Measurements from ENCODE around the gene GABBR1.

GABBR1 gene

GRCh38 chr6:29619578-29620160 lies 13.3 kb downstream of the GABBR1 start:
- no peak overlapping the region for H3K4me3 ChIP-seq (ENCODE audit: low read length)
- TF ChIP-seq, protein P1, sequence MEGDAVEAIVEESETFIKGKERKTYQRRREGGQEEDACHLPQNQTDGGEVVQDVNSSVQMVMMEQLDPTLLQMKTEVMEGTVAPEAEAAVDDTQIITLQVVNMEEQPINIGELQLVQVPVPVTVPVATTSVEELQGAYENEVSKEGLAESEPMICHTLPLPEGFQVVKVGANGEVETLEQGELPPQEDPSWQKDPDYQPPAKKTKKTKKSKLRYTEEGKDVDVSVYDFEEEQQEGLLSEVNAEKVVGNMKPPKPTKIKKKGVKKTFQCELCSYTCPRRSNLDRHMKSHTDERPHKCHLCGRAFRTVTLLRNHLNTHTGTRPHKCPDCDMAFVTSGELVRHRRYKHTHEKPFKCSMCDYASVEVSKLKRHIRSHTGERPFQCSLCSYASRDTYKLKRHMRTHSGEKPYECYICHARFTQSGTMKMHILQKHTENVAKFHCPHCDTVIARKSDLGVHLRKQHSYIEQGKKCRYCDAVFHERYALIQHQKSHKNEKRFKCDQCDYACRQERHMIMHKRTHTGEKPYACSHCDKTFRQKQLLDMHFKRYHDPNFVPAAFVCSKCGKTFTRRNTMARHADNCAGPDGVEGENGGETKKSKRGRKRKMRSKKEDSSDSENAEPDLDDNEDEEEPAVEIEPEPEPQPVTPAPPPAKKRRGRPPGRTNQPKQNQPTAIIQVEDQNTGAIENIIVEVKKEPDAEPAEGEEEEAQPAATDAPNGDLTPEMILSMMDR (conservative IDR thresholded peaks at IDR 0.05; ENCODE audit: low read length): no peak
- DNase-seq (ENCODE audit: low read depth): no peak

DNA sequence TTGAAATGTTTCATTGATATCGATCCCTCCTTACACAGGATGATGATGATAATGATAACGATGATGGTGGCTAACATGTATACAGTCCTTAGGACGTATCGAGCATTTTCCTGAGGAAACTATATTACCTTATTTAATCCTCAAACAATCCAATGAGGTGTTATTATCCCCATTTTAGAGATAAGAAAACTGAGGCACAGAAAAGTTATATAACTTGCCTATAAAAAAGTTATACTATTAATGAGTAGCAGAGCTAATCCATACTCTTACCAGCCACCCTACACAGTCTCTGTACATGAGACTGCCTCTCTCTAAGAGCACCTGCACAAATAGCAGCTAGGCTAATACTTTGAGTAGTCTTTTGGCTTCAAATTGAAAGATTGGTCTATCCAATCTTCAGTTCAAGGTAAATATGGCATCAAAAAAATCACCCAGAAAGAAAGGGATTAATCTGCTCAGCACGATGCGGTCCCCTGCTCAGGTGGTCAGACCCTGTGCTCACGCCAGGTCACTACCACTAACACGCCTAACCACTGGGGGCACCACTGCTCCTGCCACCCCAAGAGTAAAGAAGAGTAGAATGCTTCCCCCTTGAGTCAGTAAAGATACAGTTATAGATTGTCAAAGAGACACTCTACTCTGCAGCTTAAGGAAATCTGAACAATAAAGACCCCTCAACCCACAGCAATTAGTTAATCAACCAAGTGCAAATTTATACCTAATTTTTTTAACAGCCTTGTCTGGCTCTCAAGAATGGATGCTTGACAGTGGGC lies 15.0 kb downstream of the GABBR1 start:
- no peak for DNase-seq (ENCODE audit: low read depth)
- H3K4me3 ChIP-seq (ENCODE audit: low read length): no peak overlapping the region
- TF ChIP-seq, protein P1 (conservative IDR thresholded peaks at IDR 0.05; ENCODE audit: low read length): no peak

- TF ChIP-seq, protein P1 (conservative IDR thresholded peaks at IDR 0.05; ENCODE audit: low read length): no peak
- H3K4me3 ChIP-seq (ENCODE audit: low read length): no peak overlapping the region
- DNase-seq (ENCODE audit: low read depth): no peak
These were observed 21.6 kb downstream of the GABBR1 start for GRCh38 chr6:29611426-29611825.

- TF ChIP-seq, protein P1 (conservative IDR thresholded peaks at IDR 0.05; ENCODE audit: low read length): no peak
- H3K4me3 ChIP-seq (ENCODE audit: low read length): no peak overlapping the region
- DNase-seq (ENCODE audit: low read depth): no peak
These were observed 22.4 kb downstream of the GABBR1 start for GRCh38 chr6:29610540-29610939.

- TF ChIP-seq, protein P1 (conservative IDR thresholded peaks at IDR 0.05; ENCODE audit: low read length): no peak
- no peak overlapping the region for H3K4me3 ChIP-seq (ENCODE audit: low read length)
- no peak for DNase-seq (ENCODE audit: low read depth)
These were observed 24.9 kb downstream of the GABBR1 start for GRCh38 chr6:29608131-29608530.

DNA sequence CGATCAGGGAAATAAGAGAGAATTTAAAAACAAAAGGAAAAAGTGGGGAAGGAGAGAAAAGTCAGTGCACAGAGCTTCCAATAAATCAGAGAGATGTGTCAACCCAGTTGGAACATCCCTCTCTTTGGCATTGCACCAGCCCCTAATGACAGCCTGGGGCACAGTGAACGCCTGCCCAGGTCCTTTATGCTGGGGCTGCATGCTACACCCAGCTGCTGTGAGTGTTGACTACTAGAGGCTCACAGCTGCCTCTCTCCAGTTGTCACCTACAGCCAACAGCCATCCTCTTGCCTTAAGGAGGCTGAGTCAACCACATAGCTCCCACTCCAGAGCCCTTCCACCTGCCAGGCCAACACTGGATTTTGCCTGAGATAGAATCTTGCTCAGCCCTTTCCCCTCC lies 29.1 kb downstream of the GABBR1 start:
- no peak for DNase-seq (ENCODE audit: low read depth)
- no peak overlapping the region for H3K4me3 ChIP-seq (ENCODE audit: low read length)
- TF ChIP-seq, protein P1 (conservative IDR thresholded peaks at IDR 0.05; ENCODE audit: low read length): no peak

DNA sequence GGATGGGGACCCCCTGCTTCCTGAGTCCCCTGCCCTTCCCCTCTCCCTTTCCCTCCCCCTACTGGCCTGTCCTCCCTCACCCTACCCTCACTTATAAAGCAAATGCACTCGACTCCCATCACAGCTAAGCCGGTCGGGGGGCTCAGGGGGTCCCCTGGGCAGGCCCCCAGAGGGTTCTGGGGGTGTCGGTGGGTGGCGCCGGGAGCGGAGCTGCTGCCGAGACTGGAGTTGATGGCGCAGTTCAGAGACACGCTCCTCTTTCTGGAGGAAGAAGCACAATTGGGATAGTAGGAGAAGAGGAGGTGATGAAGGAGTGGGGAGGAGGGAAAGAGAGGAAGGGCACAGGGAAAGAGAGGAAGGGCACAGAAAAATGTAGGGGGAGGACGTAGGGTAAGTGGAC lies 29.5 kb downstream of the GABBR1 start:
- TF ChIP-seq, protein P1 (conservative IDR thresholded peaks at IDR 0.05; ENCODE audit: low read length): no peak
- no peak for DNase-seq (ENCODE audit: low read depth)
- no peak overlapping the region for H3K4me3 ChIP-seq (ENCODE audit: low read length)

Measured in AG10803 (cell line).